H1 (cell line): Measurements from ENCODE around the gene PIGL. TPM values are rescaled to one million over a fixed set of nuclear protein-coding genes. Genes with fewer than 3 reads are reported as not detected.
"Not testable (repeated sequence)": the region's sequence is repeated elsewhere in the genome, so short reads cannot be mapped to it uniquely, and the experiment has no call there.

ENCODE experiments used
- CTCF ChIA-PET: fragments of 300-600 bp; sonication (Branson Sonifier 250); formaldehyde crosslinking; loops from one replicate; lab custom pipeline; 2021; ENCODE audit not compliant: partially characterized antibody; lab: Charles Lee
- POLR2A ChIA-PET: fragments of 300-600 bp; sonication (Branson Sonifier 250); formaldehyde crosslinking; loops from one replicate; lab custom pipeline; 2021; ENCODE audit warnings: inconsistent platforms; ENCODE audit not compliant: partially characterized antibody; lab: Charles Lee
- DNase-seq, 2 experiments: peaks; one replicate each; pipeline versions ENCODE4 v3.0.0 to v3.0.0-alpha.2; 2010 to 2022; ENCODE audit warnings: low spot score in 2 of 2, low read depth in 1 of 2, mixed read lengths in 1 of 2
- FAIRE-seq: peaks from 2 replicates; lab custom pipeline; 2011; peaks lifted over from hg19 to GRCh38; lab: Jason Lieb, UNC
- H2AFZ ChIP-seq: 2 replicates; pipeline ENCODE4 v1.8.1; 2012; ENCODE audit warnings: low read length, inconsistent platforms
- H2AK5ac ChIP-seq: 2 replicates; pipeline ENCODE4 v1.6.1; 2013; ENCODE audit warnings: low read depth, low read length
- H2BK120ac ChIP-seq: replicated peaks from 2 replicates; pipeline ENCODE3; 2013; ENCODE audit warnings: low read depth, low read length, inconsistent platforms
- H2BK12ac ChIP-seq: 2 replicates; pipeline ENCODE4 v1.6.1; 2013; ENCODE audit warnings: low read depth, low read length
- H2BK15ac ChIP-seq: 2 replicates; pipeline ENCODE4 v1.6.1; 2013; ENCODE audit warnings: low read length
- H2BK20ac ChIP-seq: 2 replicates; pipeline ENCODE4 v1.6.1; 2013; ENCODE audit warnings: low read length
- H2BK5ac ChIP-seq: 2 replicates; pipeline ENCODE4 v1.6.1; 2013; ENCODE audit warnings: low read depth, low read length
- H3K14ac ChIP-seq: 2 replicates; pipeline ENCODE4 v1.6.1; 2013; ENCODE audit warnings: inconsistent platforms; ENCODE audit not compliant: insufficient read length
- H3K18ac ChIP-seq: 2 replicates; pipeline ENCODE4 v1.6.1; 2013; ENCODE audit warnings: low read length; ENCODE audit errors: extremely low read depth
- H3K23ac ChIP-seq: 2 replicates; pipeline ENCODE4 v1.6.1; 2013; ENCODE audit warnings: inconsistent platforms; ENCODE audit not compliant: insufficient read length
- H3K23me2 ChIP-seq: 2 replicates; pipeline ENCODE4 v1.6.1; 2013; ENCODE audit warnings: low read depth, low read length
- H3K27ac ChIP-seq: 2 replicates; pipeline ENCODE4 v1.6.1; 2011; ENCODE audit warnings: low read depth, low read length, inconsistent platforms
- H3K27me3 ChIP-seq, 4 experiments: replicated peaks in 1 of 4; 1 replicate in 1 of 4; 2 replicates in 3 of 4; pipeline versions ENCODE4 v1.6.1 to v1.8.1; 2011 to 2013; ENCODE audit warnings: low read length in 3 of 4, mild to moderate bottlenecking in 3 of 4, inconsistent platforms in 2 of 4, mixed read lengths in 2 of 4, moderate library complexity in 1 of 4; ENCODE audit not compliant: control insufficient read depth in 3 of 4, insufficient read depth in 3 of 4; ENCODE audit errors: extremely low read depth in 1 of 4
- H3K36me3 ChIP-seq, 4 experiments: 2 replicates each; pipeline versions ENCODE4 v1.6.1 to v1.8.1; 2011 to 2013; ENCODE audit warnings: mild to moderate bottlenecking in 4 of 4, low read length in 3 of 4, moderate library complexity in 2 of 4, control low read depth in 1 of 4, inconsistent platforms in 1 of 4; ENCODE audit not compliant: insufficient read depth in 4 of 4, control insufficient read depth in 2 of 4
- H3K4ac ChIP-seq: replicated peaks from 2 replicates; pipeline ENCODE3; 2013; ENCODE audit warnings: low read length, low read depth, mixed read lengths, inconsistent platforms; ENCODE audit not compliant: insufficient read length
- H3K4me1 ChIP-seq, 4 experiments: replicated peaks in 1 of 4; 1 replicate in 1 of 4; 2 replicates in 3 of 4; pipeline versions ENCODE4 v1.6.1 to v1.8.1; 2011 to 2013; ENCODE audit warnings: low read length in 3 of 4, inconsistent platforms in 2 of 4, mixed read lengths in 1 of 4; ENCODE audit not compliant: insufficient read depth in 4 of 4, control insufficient read depth in 3 of 4
- H3K4me2 ChIP-seq, 2 experiments: 2 replicates each; pipeline versions ENCODE4 v1.6.1 to v1.8.1; 2011 to 2013; ENCODE audit warnings: low read depth in 2 of 2, low read length in 2 of 2, control low read depth in 1 of 2, inconsistent platforms in 1 of 2, mild to moderate bottlenecking in 1 of 2; ENCODE audit not compliant: insufficient read depth in 1 of 2
- H3K4me3 ChIP-seq, 4 experiments: fragments of 200-600, 300-600 bp in 1 of 4; sonication (generic), shearing (Covaris generic), sonication (Bioruptor Twin) in 1 of 4; 2 replicates each; pipeline versions ENCODE4 v1.5.1 to v1.8.1; 2011 to 2016; ENCODE audit warnings: low read length in 4 of 4, low read depth in 3 of 4, control low read depth in 2 of 4, inconsistent platforms in 2 of 4, mild to moderate bottlenecking in 2 of 4, mixed read lengths in 1 of 4, moderate library complexity in 1 of 4; ENCODE audit not compliant: insufficient read depth in 2 of 4; ENCODE audit errors: extremely low read depth in 1 of 4
- H3K56ac ChIP-seq: replicated peaks from 2 replicates; pipeline ENCODE3; 2013; ENCODE audit warnings: low read depth, mild to moderate bottlenecking, mixed read lengths, low read length, inconsistent platforms; ENCODE audit not compliant: insufficient read length
- H3K79me1 ChIP-seq: 2 replicates; pipeline ENCODE4 v1.6.1; 2013; ENCODE audit warnings: low read depth, low read length, control low read depth
- H3K79me2 ChIP-seq, 2 experiments: 2 replicates each; pipeline versions ENCODE4 v1.6.1 to v1.8.1; 2012 to 2013; ENCODE audit warnings: low read length in 2 of 2, mild to moderate bottlenecking in 2 of 2, inconsistent platforms in 1 of 2; ENCODE audit not compliant: insufficient read depth in 2 of 2, control insufficient read depth in 1 of 2
- H3K9ac ChIP-seq, 4 experiments: replicated peaks in 1 of 4; 1 replicate in 1 of 4; 2 replicates in 3 of 4; pipeline versions ENCODE4 v1.6.1 to v1.8.1; 2011 to 2013; ENCODE audit warnings: low read depth in 3 of 4, low read length in 3 of 4, control low read depth in 2 of 4, mild to moderate bottlenecking in 2 of 4, moderate library complexity in 2 of 4, inconsistent platforms in 1 of 4; ENCODE audit errors: extremely low read depth in 1 of 4
- H3K9me3 ChIP-seq, 2 experiments: 2 replicates each; pipeline versions ENCODE4 v1.6.1 to v1.8.1; 2012 to 2013; ENCODE audit warnings: mild to moderate bottlenecking in 2 of 2, moderate library complexity in 2 of 2, control low read depth in 1 of 2, inconsistent platforms in 1 of 2, low read depth in 1 of 2, low read length in 1 of 2, mixed read lengths in 1 of 2; ENCODE audit not compliant: insufficient read depth in 2 of 2
- H4K20me1 ChIP-seq, 2 experiments: replicated peaks in 1 of 2; 2 replicates each; pipeline versions ENCODE3 to v1.8.1; 2011 to 2013; ENCODE audit warnings: inconsistent platforms in 2 of 2, low read length in 2 of 2, mild to moderate bottlenecking in 1 of 2; ENCODE audit not compliant: insufficient read depth in 2 of 2, control insufficient read depth in 1 of 2
- H4K5ac ChIP-seq: 2 replicates; pipeline ENCODE4 v1.6.1; 2013; ENCODE audit warnings: low read length, low read depth, mixed read lengths, inconsistent platforms; ENCODE audit not compliant: insufficient read length
- H4K8ac ChIP-seq: 2 replicates; pipeline ENCODE4 v1.8.0; 2013; ENCODE audit warnings: mild to moderate bottlenecking, moderate library complexity, low read length, inconsistent platforms; ENCODE audit not compliant: insufficient read depth; ENCODE audit errors: extremely low read depth
- H4K91ac ChIP-seq: replicated peaks from 2 replicates; pipeline ENCODE3; 2013; ENCODE audit warnings: low read length, mixed read lengths, inconsistent platforms; ENCODE audit not compliant: insufficient read length
- WGBS, 2 experiments: shearing (Covaris generic) in 1 of 2; methylation state at CpG; one replicate each; pipeline versions ENCODE4 v1.1.6 to v1.1.7; 2013 to 2015; ENCODE audit warnings: low lambda C conversion rate in 2 of 2, mixed read lengths in 2 of 2, inconsistent platforms in 1 of 2, low coverage in 1 of 2, missing lambda C conversion rate in 1 of 2; ENCODE audit not compliant: insufficient replicate concordance in 2 of 2, insufficient coverage in 1 of 2, insufficient read length in 1 of 2; ENCODE audit errors: extremely low coverage in 1 of 2, missing lambda C conversion rate in 1 of 2; 5-methylcytosine and 5-hydroxymethylcytosine counted together
- polyA plus RNA-seq, 7 experiments: library from polyadenylated mRNA; depleted of rRNA in 3 of 7; stranded (reverse) in 5 of 7; unstranded in 2 of 7; fragments of >200 nt in 5 of 7; fragments of 200-250 nt in 2 of 7; gene quantifications; 1 replicate in 5 of 7; 2 replicates in 1 of 7; 4 replicates in 1 of 7; pipeline versions ENCODE4 v1.2.1 to v1.2.3, GENCODE V29; 2011 to 2013; ENCODE audit warnings: missing spikeins in 2 of 7, mixed read lengths in 2 of 7
- total RNA-seq: library from RNA; stranded (reverse); fragmentation: NEBNext Ultra II Directional; extraction: Animal tissue kit (Norgen Biotek cat#: 25700); gene quantifications from 2 replicates; pipeline ENCODE4 v1.2.1, GENCODE V29; 2021

The PIGL gene
- total and polyA plus RNA-seq, 2 of the 8 experiments (the other 6 are each of a cell fraction or from before 2014, with no cell fraction given) = 28.4 to 30.8 TPM

GRCh38 chr17:16296072-16296471, 79.1 kb downstream of the PIGL start:
- H3K27ac ChIP-seq, H3K23ac ChIP-seq, FAIRE-seq, H3K56ac ChIP-seq, H3K4ac ChIP-seq, H3K4me2 ChIP-seq, H2BK20ac ChIP-seq, H3K23me2 ChIP-seq, H3K79me1 ChIP-seq, H2BK5ac ChIP-seq, H3K9ac ChIP-seq, DNase-seq, H3K36me3 ChIP-seq, H2BK120ac ChIP-seq, H3K4me3 ChIP-seq, H4K20me1 ChIP-seq, H3K14ac ChIP-seq, H2BK12ac ChIP-seq, H4K8ac ChIP-seq, H2AFZ ChIP-seq, H2AK5ac ChIP-seq, H2BK15ac ChIP-seq, H3K79me2 ChIP-seq, H4K5ac ChIP-seq, H3K9me3 ChIP-seq, POLR2A ChIA-PET, H3K27me3 ChIP-seq, H4K91ac ChIP-seq, H3K18ac ChIP-seq, H3K4me1 ChIP-seq: not testable (repeated sequence)
- CTCF ChIA-PET = interaction anchor here (1.1 to 4.0 kb wide), 2 partner anchors 8 to 9 kb away, joined by 9 to 37 read pairs; no protein-coding TSS in a partner anchor
- 75% methylated on average over 2 of the region's 3 CpGs; no CpG with 5 or more reads in 1 of the 2 experiments for WGBS, 2 experiments
